LNCaP clone FGC (cell line): Measurements from ENCODE around the gene RFTN1.

Experiments used
- DNase-seq: peaks from one replicate; pipeline ENCODE4 v3.0.0-alpha.2; 2011; ENCODE audit warnings: low read depth
- H3K4me3 ChIP-seq: 2 replicates; pipeline ENCODE4 v1.5.1; 2011; ENCODE audit warnings: mild to moderate bottlenecking, low read depth, low read length, control low read depth
- CTCF ChIP-seq: IDR thresholded peaks from 2 replicates; pipeline ENCODE4 v1.5.1; 2012; ENCODE audit warnings: mild to moderate bottlenecking; ENCODE audit not compliant: control insufficient read depth, insufficient read depth; ENCODE audit errors: extremely low read depth

RFTN1 gene

GRCh38 chr3:16520970-16521881 lies 7.7 kb upstream of the RFTN1 start:
- no peak for DNase-seq
- no peak for TF ChIP-seq CTCF
- no peak overlapping the region for H3K4me3 ChIP-seq

- DNase-seq = no peak
- no peak for TF ChIP-seq CTCF
- H3K4me3 ChIP-seq = no peak overlapping the region
Measured at GRCh38 chr3:16520241-16520969, 6.9 kb upstream of the RFTN1 start.

GRCh38 chr3:16516695-16517481 lies 3.4 kb upstream of the RFTN1 start:
- TF ChIP-seq CTCF = peak; percentile 72
- H3K4me3 ChIP-seq = no peak overlapping the region
- no peak for DNase-seq

GRCh38 chr3:16515885-16516420 lies 2.5 kb upstream of the RFTN1 start:
- no peak for TF ChIP-seq CTCF
- no peak for DNase-seq
- H3K4me3 ChIP-seq = no peak overlapping the region

GRCh38 chr3:16514755-16515353 lies 1.4 kb upstream of the RFTN1 start:
- no peak overlapping the region for H3K4me3 ChIP-seq
- no peak for TF ChIP-seq CTCF
- no peak for DNase-seq

GRCh38 chr3:16514021-16514700 lies 662 bp upstream of the RFTN1 start:
- DNase-seq = no peak
- no peak overlapping the region for H3K4me3 ChIP-seq
- no peak for TF ChIP-seq CTCF
